ENCODE data around the gene SIL1.
"Not testable (repeated sequence)": the region's sequence is repeated elsewhere in the genome, so short reads cannot be mapped to it uniquely, and the experiment has no call there.

The SIL1 gene

GRCh38 chr5:139063664-139064054 is 134.5 kb downstream of the SIL1 start:
- DNase-seq = no peak

DNA sequence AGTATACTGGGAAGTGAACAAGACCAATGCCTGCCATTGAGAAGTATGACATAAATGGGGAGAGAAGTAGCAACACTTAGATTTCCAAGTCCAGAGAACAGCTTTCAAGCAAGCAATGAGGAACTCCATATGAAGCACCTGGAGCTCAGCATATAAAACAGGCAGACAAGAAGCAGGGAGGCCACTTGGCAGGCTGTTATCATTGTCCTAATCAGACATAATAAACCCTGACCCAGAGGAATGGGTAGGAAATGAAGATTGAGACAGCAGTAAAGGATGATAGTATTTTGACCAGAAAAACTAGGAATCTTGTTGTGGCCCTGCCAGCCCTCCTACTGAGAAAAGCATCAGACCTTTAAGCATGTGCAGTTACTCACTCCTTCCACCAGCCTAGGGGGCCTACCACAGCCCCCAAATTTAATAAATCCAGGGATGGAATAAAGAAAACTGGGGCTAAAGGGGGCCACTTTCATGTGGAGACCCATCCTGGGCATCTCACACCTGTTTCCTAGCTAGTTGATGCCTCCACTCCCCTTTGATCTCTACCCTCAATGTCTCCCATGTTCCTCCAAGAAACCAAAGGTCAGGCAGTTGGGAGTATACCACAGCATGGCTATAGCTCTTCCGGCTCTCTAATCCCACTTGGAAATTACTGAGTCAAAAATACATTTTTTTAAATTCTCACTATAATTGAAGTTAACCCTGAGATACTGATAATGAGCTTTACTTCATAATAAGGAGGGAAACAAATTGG is 135.1 kb downstream of the SIL1 start:
- DNase-seq = no peak

GRCh38 chr5:139061856-139062255 is 136.3 kb downstream of the SIL1 start:
- DNase-seq = no peak

DNA sequence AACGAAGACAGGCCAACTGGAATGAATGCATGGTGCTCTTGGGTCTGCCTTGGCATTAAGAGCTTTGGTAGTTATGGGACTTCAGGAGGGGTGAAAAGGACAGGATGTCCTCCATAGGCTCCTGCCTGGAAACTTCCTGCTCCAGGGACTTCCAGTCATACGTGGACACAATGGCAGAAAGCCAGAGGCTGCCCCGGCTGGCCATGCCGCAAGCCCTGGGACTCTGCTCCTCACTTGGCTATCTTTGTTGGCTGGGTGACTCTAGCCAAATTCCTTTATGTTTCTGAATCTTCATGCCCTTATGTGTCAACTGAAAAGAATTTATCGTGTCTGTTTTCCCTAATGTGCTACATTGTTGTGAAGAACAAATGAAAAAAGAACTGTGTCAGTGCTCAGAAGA is 136.9 kb downstream of the SIL1 start:
- DNase-seq = no peak

GRCh38 chr5:139058121-139058520 is 140.0 kb downstream of the SIL1 start:
- no peak for DNase-seq

DNA sequence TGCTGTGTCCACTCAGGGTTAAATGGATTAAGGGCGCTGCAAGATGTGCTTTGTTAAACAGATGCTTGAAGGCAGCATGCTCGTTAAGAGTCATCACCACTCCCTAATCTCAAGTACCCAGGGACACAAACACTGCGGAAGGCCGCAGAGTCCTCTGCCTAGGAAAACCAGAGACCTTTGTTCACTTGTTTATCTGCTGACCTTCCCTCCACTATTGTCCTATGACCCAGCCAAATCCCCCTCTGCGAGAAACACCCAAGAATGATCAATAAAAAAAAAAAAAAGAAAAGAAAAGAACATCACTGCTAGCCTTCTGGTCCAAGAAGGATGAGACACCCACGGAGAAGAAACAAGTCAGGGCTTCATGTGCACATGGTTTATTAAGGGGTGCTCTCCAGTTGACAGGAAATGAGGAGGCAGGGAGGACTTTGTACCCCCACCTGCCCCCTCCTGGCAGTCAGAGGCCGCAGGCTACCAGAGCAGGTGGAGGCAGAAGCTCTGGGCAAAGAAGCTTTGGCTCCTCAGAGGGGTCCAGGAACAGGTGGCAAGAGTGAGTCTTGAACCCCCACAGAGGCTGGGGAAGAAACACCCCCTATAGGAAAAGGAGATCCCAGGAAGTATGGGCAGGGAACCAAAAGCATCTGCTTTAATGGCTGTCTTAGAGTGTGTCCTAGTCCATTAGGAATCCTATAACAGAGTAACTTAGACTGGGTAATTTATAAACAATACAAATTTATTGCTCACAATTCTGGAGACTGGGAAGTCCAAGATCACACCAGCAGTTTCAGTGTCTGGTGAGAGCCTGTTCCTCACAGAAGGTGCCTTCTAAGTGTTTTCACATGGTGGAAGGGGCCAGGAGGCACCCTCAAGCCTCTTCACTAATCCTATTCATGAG is 140.9 kb downstream of the SIL1 start:
- DNase-seq = not testable (repeated sequence)

- DNase-seq = no peak
These were observed 145.2 kb downstream of the SIL1 start for GRCh38 chr5:139052975-139053374.

DNA sequence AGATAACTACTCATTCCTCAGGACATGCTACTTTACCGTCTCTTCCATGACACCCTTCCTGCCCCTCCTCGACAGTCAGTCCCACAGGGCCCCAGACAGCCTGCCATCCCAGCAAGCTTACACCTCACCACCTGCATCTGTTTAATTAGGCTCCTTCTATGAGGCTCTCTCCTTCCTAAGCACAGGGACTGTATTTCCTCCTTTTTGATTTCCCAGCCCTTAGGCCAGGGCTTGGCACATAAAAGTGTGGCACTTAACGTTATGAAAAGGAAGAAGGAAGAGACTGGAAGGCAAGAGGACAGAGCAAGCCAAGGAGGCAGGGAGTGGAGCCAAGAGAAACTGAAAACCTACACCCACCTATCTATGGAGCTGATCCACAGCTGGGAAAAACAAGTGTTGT is 146.8 kb downstream of the SIL1 start:
- no peak for DNase-seq

DNA sequence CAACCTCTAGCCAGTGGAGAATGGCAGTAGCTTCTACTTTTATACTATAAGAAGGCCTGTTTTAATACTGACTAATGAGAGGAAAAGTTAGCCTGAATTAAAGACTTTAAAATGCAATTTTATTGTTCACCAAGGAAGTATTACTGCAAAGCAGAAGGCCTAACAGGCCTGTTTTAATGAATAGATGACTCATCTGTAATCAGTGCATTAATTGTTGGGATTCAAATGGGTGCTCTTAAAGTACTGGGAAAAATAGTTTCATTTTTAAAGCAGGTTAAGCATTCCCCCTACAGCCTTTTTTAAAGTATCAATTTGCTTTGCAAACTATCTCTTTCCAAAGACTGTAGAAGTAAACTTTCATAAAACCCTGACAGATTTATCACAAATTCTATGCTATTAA is 147.7 kb downstream of the SIL1 start:
- no peak for DNase-seq

DNA sequence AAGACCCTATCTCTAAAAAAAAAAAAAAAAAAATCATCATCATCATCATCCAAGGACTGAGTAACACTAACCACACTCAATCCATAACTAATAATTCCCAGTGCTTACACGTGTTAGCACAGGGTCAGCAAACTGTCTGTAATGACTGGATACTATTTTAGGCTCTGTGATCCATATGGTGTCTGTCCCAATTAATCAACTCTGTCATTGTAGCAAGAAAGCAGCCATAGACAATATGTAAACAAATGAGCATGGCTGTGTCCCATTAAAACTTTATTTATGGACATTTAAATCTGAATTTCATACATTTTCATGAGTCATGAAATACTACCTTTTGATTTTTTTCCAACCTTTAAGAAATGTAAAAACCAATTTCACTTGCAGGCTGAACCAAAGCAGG is 148.4 kb downstream of the SIL1 start:
- no peak for DNase-seq

GRCh38 chr5:139046551-139046950 is 151.6 kb downstream of the SIL1 start:
- DNase-seq = no peak

- no peak for DNase-seq
These were observed 154.8 kb downstream of the SIL1 start for GRCh38 chr5:139043157-139043905.

DNA sequence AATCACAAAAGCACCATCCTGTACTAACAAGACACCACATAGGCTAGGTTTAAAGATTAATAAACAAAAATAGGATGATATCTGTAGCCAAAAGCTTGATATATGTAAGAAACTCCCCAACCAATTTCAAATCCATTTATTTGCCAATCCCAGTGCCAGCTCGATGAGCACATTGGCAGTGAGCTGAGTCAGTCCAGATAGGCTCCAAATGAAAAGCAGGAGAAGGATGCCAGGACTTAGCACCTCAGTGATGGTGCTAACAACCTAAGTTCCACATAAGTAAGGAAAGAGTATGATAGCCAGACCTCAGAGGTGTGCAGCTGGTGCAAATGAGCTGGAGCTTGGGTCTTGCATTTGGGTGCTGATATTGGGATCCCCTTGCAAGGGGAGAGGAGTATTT is 158.1 kb downstream of the SIL1 start:
- no peak for DNase-seq

- DNase-seq = no peak
These were observed 159.4 kb downstream of the SIL1 start for GRCh38 chr5:139038613-139039305.

GRCh38 chr5:139037732-139038131 is 160.4 kb downstream of the SIL1 start:
- no peak for DNase-seq

- not testable (repeated sequence) for DNase-seq
These were observed 161.8 kb downstream of the SIL1 start for GRCh38 chr5:139036332-139036731.

DNA sequence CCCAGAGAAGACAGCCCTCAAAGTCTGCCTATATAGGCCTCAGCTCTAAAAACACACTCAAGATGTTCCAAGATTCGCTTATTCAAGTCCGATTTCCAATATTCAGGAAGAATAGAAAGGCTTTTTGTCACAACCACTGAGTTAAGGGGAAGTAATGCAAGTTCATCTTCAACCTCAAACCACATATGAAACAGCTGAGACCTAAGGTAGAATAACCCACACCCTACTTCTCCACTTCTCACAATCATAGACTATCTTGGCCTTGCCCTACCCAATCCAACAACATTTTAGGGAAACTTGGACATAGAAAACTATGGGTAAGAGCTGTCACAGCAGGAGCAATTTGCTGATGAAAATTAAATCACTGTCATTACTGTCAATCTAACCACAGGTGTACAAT is 171.0 kb downstream of the SIL1 start:
- no peak for DNase-seq

- DNase-seq = no peak
These were observed 172.5 kb downstream of the SIL1 start for GRCh38 chr5:139025651-139026050.

- DNase-seq = no peak
These were observed 174.9 kb downstream of the SIL1 start for GRCh38 chr5:139023286-139023685.

DNA sequence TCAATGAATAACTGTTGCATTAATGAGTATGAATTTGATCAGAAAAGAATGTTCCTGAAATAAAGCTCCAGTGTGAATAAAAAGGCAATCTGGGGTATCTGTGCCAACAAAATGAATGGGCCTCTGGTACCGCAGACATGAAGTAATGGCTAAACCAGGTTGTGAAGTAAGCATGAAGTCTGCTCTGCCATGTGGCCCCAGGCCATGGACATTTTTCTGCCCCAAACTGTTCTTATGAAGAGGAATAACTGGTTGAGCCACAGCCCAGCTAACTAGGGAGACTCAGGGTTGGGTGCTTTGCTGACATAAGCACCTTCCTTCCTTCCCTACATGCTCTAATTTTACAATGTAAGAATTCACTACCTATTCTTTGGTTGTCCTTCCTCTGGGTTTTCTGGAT is 175.6 kb downstream of the SIL1 start:
- no peak for DNase-seq

GRCh38 chr5:139021346-139021745 is 176.8 kb downstream of the SIL1 start:
- DNase-seq = no peak

GRCh38 chr5:139019880-139020279 is 178.3 kb downstream of the SIL1 start:
- no peak for DNase-seq

- DNase-seq = no peak
These were observed 179.0 kb downstream of the SIL1 start for GRCh38 chr5:139019211-139019610.

Measured in activated CD8-positive, alpha-beta memory T cell treated with anti-CD3 and anti-CD28 coated beads, Interleukin-2, amount 50 U/mL, for 4 hours (primary cell).